Aorta (tissue), 5 donors: ENCODE data around the gene MYCBPAP. TPM values are rescaled to one million over a fixed set of nuclear protein-coding genes. Genes with fewer than 3 reads are reported as not detected.

Experiments used
- ATAC-seq: fragments of 200-7000 bp; cut with Tn5 transposase; one replicate; pipeline ENCODE4 v1.9.1; 2022; ENCODE audit warnings: moderate library complexity; ENCODE audit not compliant: low FRiP score
- DNase-seq, 2 donors: peaks; one replicate each; pipeline ENCODE4 v3.0.0-alpha.2; 2020
- H3K27ac ChIP-seq, 2 donors: one replicate each; pipeline ENCODE4 v1.5.1; 2013; ENCODE audit warnings: low read length in 2 of 2, mild to moderate bottlenecking in 2 of 2, moderate library complexity in 2 of 2, control low read depth in 1 of 2, inconsistent platforms in 1 of 2, low read depth in 1 of 2
- H3K27me3 ChIP-seq, 2 donors: one replicate each; pipeline ENCODE4 v1.6.1; 2013; ENCODE audit warnings: control low read depth in 1 of 2, low read length in 1 of 2, mild to moderate bottlenecking in 1 of 2, moderate library complexity in 1 of 2; ENCODE audit not compliant: insufficient read depth in 2 of 2, control insufficient read depth in 1 of 2
- H3K36me3 ChIP-seq, 2 donors: one replicate each; pipeline ENCODE4 v1.6.1; 2013; ENCODE audit warnings: control low read depth in 1 of 2, low read length in 1 of 2, mild to moderate bottlenecking in 1 of 2; ENCODE audit not compliant: insufficient read depth in 2 of 2, control insufficient read depth in 1 of 2
- H3K4me1 ChIP-seq, 2 donors: one replicate each; pipeline ENCODE4 v1.6.1; 2013; ENCODE audit warnings: low read length in 2 of 2, control low read depth in 1 of 2, mild to moderate bottlenecking in 1 of 2, moderate library complexity in 1 of 2; ENCODE audit not compliant: insufficient read depth in 2 of 2, control insufficient read depth in 1 of 2
- H3K4me3 ChIP-seq, 2 donors: one replicate each; pipeline ENCODE4 v1.5.1; 2013; ENCODE audit warnings: low read length in 2 of 2, control low read depth in 1 of 2, mild to moderate bottlenecking in 1 of 2
- H3K9me3 ChIP-seq: one replicate; pipeline ENCODE4 v1.6.1; 2013; ENCODE audit warnings: mild to moderate bottlenecking, low read length; ENCODE audit not compliant: control insufficient read depth
- WGBS, 2 donors: extraction: QIAGEN DNeasy Blood & Tissue Kit; methylation state at CpG; one replicate each; pipeline ENCODE4 v1.1.7; 2013; 5-methylcytosine and 5-hydroxymethylcytosine counted together
- intact Hi-C, 2 donors: fragments of 100-400 bp; cut with DNase I; formaldehyde crosslinking; loops; one replicate each; pipeline versions ENCODE4 v1.14.2 to v1.15.0; 2022
- polyA plus RNA-seq, 2 donors: library from polyadenylated mRNA; stranded (reverse); fragments of 200-250 nt; gene quantifications; one replicate each; pipeline ENCODE4 v1.2.3, GENCODE V29; 2013
- total RNA-seq, 2 donors: library from RNA; stranded (reverse); fragmentation: NEBNext Ultra II Directional; extraction: Animal tissue kit (Norgen Biotek cat#: 25700); gene quantifications; one replicate each; pipeline ENCODE4 v1.2.1, GENCODE V29; 2021
- donor health status: healthy with polysubstance abuse.
- donor health status: Bipolar disorder and iron deficiency.
- donor health status: DM: no; HTN: no; CAD: no.
- donor health status: DM: no; HTN: no; CAD: no.
- donor health status: DM: yes; HTN: yes; CAD: no.

MYCBPAP gene
- total and polyA plus RNA-seq, 4 donors: 0.77 to 1.8 (median 1.1) TPM

DNA sequence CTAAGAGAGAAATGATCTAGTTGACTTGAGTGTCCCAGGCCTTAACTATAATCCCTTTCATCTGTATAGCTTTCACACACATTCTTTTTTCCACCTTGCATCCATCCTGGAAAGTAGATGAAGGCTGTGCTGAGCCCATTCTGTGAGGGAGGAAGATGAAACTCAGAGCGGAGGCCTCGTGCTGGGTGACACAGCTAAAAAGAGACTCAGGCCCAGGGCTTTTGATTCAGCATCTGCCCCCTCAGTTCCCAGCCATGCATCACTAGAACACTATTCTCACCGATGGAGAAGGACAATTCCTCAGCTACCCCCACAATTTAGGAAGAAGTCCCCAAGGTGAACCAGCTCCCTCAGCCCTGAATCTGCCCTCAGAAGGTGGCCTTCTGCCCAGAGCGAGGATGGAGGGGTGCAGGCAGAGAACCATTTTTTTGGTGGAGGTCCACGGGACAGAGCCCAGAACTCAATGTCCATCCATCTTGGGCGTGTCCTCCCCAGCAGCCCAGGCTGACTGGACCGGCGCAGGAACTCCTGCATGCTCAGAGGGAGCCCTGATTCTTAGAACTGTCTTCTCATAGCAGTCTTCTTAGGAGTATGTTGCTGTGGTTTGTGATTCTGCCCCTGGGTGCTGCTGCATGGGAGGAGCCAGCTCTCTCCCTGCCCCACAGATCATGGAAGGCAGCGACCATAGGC is 5.8 kb upstream of the MYCBPAP start:
- H3K36me3 ChIP-seq: no peaks in the 10 kb centered on the region
- H3K9me3 ChIP-seq: no peaks in the 10 kb centered on the region
- intact Hi-C loops: no loop called here
- no peak overlapping the region for H3K27ac ChIP-seq
- 87 to 88% methylated on average over 9 of the region's 9 CpGs for WGBS, 2 donors
- DNase-seq: peak; percentile 21 to 57
- H3K4me1 ChIP-seq: no peaks in the 10 kb centered on the region
- H3K4me3 ChIP-seq: no peak overlapping the region
- H3K27me3 ChIP-seq: no peaks in the 10 kb centered on the region
- no peak for ATAC-seq

DNA sequence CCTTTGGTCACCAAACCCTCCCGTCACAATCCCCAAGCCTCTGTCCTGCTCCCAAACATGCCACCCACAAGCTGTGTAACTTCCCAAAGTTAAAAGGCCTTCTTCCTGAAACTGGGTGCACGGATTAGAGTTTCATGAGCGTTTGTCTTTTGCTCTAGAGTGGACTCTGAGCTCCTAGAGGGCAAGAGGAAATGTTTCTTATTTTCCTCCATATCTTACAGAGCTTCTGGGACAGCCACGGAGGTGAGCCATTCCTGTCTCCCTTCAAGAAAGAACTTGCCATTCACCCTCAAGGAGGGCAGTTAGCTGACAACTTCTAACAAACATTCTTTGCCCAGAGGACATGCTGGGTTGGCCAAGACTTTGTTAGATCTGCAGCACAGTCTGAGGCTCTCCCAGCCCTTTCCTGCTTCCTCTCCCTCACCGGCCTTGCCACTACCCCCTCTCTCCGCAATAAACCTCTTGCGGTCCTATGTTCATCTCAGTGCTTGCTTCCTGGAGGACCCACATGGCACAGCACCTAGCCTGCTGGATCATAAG is 2.6 kb upstream of the MYCBPAP start:
- intact Hi-C loops: no loop called here
- peak in 1 of 2 donors; percentile 29 for DNase-seq
- WGBS, 2 donors: 67 to 78% methylated on average over 7 of the region's 7 CpGs
- Histone ChIP-seq H3K4me3 (no peak overlapping the region), H3K27me3 (no peaks in the 10 kb centered on the region), H3K4me1 (no peaks in the 10 kb centered on the region), H3K36me3 (no peaks in the 10 kb centered on the region), H3K27ac (no peak overlapping the region), H3K9me3 (no peaks in the 10 kb centered on the region)
- no peak for ATAC-seq

DNA sequence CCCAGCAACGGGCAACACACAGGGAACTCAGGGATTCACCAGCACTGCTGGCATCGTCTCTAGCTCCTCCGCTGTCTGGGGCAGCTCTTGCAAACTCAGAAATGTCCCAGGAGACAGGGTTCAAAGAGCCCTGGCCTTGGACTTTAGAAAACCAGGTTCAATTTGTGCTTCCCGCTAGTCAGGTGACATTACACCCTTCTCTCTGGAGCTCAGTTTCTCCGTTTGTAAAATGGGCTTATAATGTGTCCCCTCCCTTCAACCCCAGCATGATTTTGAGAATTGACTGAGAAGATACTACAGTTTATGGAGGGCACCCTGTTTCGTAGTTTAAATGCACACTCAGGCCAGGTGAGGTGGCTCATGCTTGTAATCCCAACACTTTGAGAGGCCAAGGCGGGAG is 1.9 kb upstream of the MYCBPAP start:
- no peak overlapping the region for H3K4me3 ChIP-seq
- WGBS, 2 donors: 74 to 83% methylated on average over 7 of the region's 7 CpGs
- ATAC-seq (no peak), DNase-seq (no peak)
- no peaks in the 10 kb centered on the region for H3K27me3 ChIP-seq
- no peaks in the 10 kb centered on the region for H3K36me3 ChIP-seq
- H3K9me3 ChIP-seq: no peaks in the 10 kb centered on the region
- intact Hi-C loops: no loop called here
- H3K27ac ChIP-seq: no peak overlapping the region
- no peaks in the 10 kb centered on the region for H3K4me1 ChIP-seq

DNA sequence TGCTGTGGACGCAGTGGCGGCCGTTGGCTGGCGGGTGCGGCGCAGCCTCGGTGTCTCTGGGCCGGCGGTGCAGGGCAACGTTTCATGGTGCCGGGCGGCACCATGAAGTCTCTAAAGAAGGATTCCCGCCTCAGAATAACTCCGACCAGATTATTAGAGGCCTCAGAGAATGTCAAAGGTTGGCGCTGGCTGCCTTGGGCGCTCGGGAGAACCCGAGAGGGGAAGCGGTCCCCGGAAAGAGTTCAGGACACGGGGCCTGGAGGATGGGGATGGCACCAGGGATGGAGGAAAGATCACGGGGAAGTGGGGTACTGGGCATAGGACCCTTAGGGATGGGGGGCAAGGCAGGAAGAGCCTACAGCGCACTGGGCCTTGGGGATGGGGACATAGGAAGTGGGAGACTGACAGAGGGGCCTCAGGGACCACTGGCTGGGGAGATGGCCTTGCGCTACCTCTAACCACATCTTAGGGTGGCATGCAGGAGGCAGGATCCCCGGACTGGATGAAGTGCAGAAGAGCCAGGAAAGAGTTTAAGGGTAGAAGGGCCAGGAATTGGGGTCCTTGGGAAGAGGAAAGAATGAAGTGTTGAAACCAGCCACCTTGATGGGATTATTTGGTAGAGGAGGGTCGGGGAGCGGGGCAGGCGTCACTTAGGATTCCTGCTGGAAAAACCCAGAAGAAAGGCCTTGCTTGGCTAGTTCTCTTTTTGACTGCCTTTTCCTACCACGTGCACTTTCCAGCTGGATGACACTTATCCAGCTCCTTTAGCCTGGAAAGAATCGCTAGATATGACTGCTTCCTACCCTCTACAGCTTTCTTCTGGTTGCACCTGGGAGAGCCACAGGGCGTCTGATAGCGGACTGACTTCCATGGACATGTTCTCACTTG is 578 bp downstream of the MYCBPAP start:
- Histone ChIP-seq H3K4me3 (peak overlapping the region in 1 of 2 donors; percentile 63), H3K9me3 (no peaks in the 10 kb centered on the region), H3K4me1 (no peaks in the 10 kb centered on the region), H3K27ac (no peak overlapping the region), H3K36me3 (no peaks in the 10 kb centered on the region), H3K27me3 (no peaks in the 10 kb centered on the region)
- no peak for ATAC-seq
- DNase-seq: no peak
- WGBS, 2 donors: 31% methylated on average over 32 of the region's 32 CpGs
- intact Hi-C loops: no loop called here

DNA sequence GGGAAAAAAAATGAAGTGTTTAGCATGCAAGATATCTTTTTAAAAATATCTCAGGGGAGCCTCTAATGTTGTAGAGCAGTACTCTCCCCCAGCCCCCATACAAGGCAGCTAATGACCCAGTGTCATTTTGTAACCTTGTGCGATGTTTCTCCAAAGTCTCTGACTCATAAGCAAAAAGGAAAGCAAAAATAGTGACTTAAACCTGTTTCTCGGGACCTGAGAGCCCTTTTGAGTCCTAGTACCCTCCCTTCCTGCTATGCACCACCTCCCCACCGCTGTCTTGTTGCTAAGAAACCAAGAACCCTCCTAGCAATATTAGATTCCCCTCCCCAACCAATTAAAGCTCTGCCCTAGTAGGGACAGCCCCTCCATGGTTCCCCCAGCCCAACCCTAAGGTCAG is 2.8 kb downstream of the MYCBPAP start:
- ATAC-seq (no peak), DNase-seq (no peak)
- Histone ChIP-seq H3K27me3 (no peaks in the 10 kb centered on the region), H3K4me1 (no peaks in the 10 kb centered on the region), H3K36me3 (no peaks in the 10 kb centered on the region), H3K9me3 (no peaks in the 10 kb centered on the region), H3K4me3 (no peak overlapping the region), H3K27ac (no peak overlapping the region)
- WGBS, 2 donors: 33 to 42% methylated on average over 3 of the region's 3 CpGs
- intact Hi-C loops: no loop called here

DNA sequence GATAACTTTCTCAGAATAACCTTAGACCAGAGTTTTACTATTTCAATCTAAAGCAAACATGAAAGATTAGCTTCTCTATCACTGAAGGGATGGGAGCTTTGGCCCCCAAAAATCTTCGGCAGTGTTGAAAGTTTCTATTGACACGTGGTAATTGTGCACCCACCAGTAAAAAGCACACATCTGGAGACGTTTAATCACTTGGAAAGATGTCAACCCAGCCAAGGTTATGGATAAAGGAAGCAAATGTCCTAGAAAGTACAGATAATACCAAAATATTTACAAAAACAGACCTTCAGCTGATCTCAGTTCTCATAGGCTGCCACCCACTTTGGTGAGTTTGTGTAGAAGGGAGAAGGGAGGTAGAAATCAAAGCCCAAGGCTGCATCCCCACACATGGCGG is 5.3 kb downstream of the MYCBPAP start:
- whole genome bisulfite sequencing, 2 donors: 74 to 78% methylated on average over 4 of the region's 4 CpGs
- intact Hi-C loops: no loop called here
- Histone ChIP-seq H3K4me1 (no peaks in the 10 kb centered on the region), H3K9me3 (no peaks in the 10 kb centered on the region), H3K27ac (no peak overlapping the region), H3K27me3 (no peaks in the 10 kb centered on the region), H3K36me3 (no peaks in the 10 kb centered on the region), H3K4me3 (no peak overlapping the region)
- DNase-seq (no peak), ATAC-seq (no peak)

DNA sequence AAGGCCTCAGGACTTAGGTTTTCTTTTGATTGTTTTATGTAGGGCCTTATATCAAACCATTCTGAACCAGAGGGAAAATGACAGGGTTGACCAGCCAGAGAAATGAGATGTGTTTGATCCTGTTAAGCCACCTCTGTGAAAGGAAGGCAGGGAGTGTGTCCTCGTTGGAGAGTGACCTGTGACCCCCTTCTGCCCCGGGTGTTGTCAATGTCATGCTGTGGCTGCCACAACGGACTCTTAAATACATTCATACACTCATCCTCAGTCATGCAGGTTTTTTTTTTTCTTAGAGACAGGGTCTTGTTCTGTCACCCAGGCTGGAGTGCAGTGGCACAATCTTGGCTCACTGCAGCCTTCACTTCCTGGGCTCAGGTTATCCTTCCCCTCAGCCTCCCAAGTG is 6.1 kb downstream of the MYCBPAP start:
- Histone ChIP-seq H3K36me3 (no peaks in the 10 kb centered on the region), H3K27me3 (no peaks in the 10 kb centered on the region), H3K27ac (no peak overlapping the region), H3K4me3 (no peak overlapping the region), H3K4me1 (no peaks in the 10 kb centered on the region), H3K9me3 (no peaks in the 10 kb centered on the region)
- WGBS, 2 donors: 69 to 76% methylated on average over 3 of the region's 3 CpGs
- ATAC-seq (no peak), DNase-seq (no peak)
- intact Hi-C loops: no loop called here

DNA sequence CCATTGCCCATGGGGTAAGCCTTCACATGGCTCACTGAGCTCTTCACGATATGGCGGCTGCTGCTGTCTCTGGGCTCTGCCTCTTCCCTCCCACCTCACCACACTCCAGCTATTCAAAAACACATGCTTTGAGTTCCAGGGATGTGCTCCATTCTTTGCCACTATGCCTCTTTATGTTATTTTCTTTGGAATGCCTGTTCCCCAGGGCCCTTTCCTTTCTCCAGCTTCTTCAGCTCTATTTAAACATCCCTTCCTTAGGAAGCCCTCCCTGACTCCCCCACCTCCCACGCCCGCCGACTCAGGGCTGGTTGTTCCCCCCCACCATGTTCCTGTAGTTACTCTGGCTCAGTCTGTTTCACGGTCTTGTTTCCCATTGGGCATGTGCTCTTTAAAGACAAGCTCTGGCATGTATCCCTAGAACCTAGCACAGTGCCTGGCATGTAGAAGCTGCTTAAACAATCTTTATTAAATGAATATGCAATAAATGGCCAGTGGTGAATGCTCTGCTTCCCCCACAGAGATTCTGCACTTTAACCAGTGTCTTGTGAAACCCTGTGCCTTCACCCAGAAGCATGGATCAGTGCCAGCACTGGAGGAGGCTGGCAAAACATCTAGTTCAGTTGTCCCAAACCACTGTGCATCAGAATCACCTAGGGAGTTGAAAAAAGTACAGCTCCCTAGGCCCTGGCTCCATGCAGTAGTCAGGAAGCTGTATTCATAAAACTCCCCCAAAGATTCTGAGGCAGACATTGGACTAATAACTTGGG is 6.9 kb downstream of the MYCBPAP start:
- DNase-seq: no peak
- ATAC-seq: no peak
- Histone ChIP-seq H3K36me3 (no peaks in the 10 kb centered on the region), H3K4me3 (no peak overlapping the region), H3K27ac (no peak overlapping the region), H3K27me3 (no peaks in the 10 kb centered on the region), H3K9me3 (no peaks in the 10 kb centered on the region), H3K4me1 (no peaks in the 10 kb centered on the region)
- intact Hi-C loops: no loop called here
- WGBS, 2 donors: 67 to 70% methylated on average over 6 of the region's 6 CpGs
